KOPT-K1 (cell line): ENCODE results near the gene ERG.

ENCODE experiments used
- H3K27ac ChIP-seq: fragments of 200-600 bp; sonication (generic); 2 replicates; pipeline ENCODE4 v1.5.1; 2016; ENCODE audit warnings: antibody characterized with exemption, mild to moderate bottlenecking, low read depth, low read length; ENCODE audit not compliant: poor library complexity, severe bottlenecking
- H3K36me3 ChIP-seq: fragments of 200-600 bp; sonication (generic); 2 replicates; pipeline ENCODE4 v1.5.1; 2017; ENCODE audit warnings: antibody characterized with exemption, mild to moderate bottlenecking, low read length, moderate library complexity; ENCODE audit not compliant: insufficient read depth
- H3K9me3 ChIP-seq: fragments of 200-600 bp; sonication (generic); 2 replicates; pipeline ENCODE4 v1.5.1; 2017; ENCODE audit warnings: antibody characterized with exemption, low read length, mild to moderate bottlenecking; ENCODE audit not compliant: insufficient read depth, poor library complexity, severe bottlenecking

Gene ERG

GRCh38 chr21:38417726-38418125, 80.6 kb downstream of the ERG start:
- no peak overlapping the region for H3K27ac ChIP-seq
- H3K9me3 ChIP-seq: no peaks in the 10 kb centered on the region
- H3K36me3 ChIP-seq: peaks cover 67% of the 10 kb centered on the region

GRCh38 chr21:38416791-38417190, 81.5 kb downstream of the ERG start:
- H3K27ac ChIP-seq: no peak overlapping the region
- H3K9me3 ChIP-seq: no peaks in the 10 kb centered on the region
- H3K36me3 ChIP-seq: peaks cover 58% of the 10 kb centered on the region

GRCh38 chr21:38413958-38414548, 84.2 kb downstream of the ERG start:
- H3K9me3 ChIP-seq: no peaks in the 10 kb centered on the region
- H3K36me3 ChIP-seq: peaks cover 42% of the 10 kb centered on the region
- no peak overlapping the region for H3K27ac ChIP-seq

- Histone ChIP-seq H3K36me3 (peaks cover 17% of the 10 kb centered on the region; the same call in 1 of the 2 replicates), H3K27ac (no peak overlapping the region), H3K9me3 (no peaks in the 10 kb centered on the region)
Observed at GRCh38 chr21:38410466-38410865, 87.8 kb downstream of the ERG start.

- no peaks in the 10 kb centered on the region for H3K9me3 ChIP-seq
- H3K27ac ChIP-seq: no peak overlapping the region
- H3K36me3 ChIP-seq: peaks cover 12% of the 10 kb centered on the region; the same call in 1 of the 2 replicates
Observed at GRCh38 chr21:38409907-38410306, 88.4 kb downstream of the ERG start.

- Histone ChIP-seq H3K27ac (no peak overlapping the region), H3K36me3 (peaks cover 45% of the 10 kb centered on the region), H3K9me3 (no peaks in the 10 kb centered on the region)
Observed at GRCh38 chr21:38404177-38404576, 94.1 kb downstream of the ERG start.

GRCh38 chr21:38402795-38403194, 95.5 kb downstream of the ERG start:
- Histone ChIP-seq H3K9me3 (no peaks in the 10 kb centered on the region), H3K27ac (no peak overlapping the region), H3K36me3 (peaks cover 57% of the 10 kb centered on the region)

- Histone ChIP-seq H3K36me3 (peaks cover 60% of the 10 kb centered on the region), H3K9me3 (no peaks in the 10 kb centered on the region), H3K27ac (no peak overlapping the region)
Observed at GRCh38 chr21:38402291-38402690, 96.0 kb downstream of the ERG start.

- H3K27ac ChIP-seq: no peak overlapping the region
- H3K36me3 ChIP-seq: peaks cover 60% of the 10 kb centered on the region
- no peaks in the 10 kb centered on the region for H3K9me3 ChIP-seq
Observed at GRCh38 chr21:38401191-38401926, 96.9 kb downstream of the ERG start.

GRCh38 chr21:38400195-38400919, 97.9 kb downstream of the ERG start:
- Histone ChIP-seq H3K27ac (peak overlapping the region; percentile 9), H3K36me3 (peaks cover 61% of the 10 kb centered on the region), H3K9me3 (no peaks in the 10 kb centered on the region)

GRCh38 chr21:38399103-38399502, 99.2 kb downstream of the ERG start:
- Histone ChIP-seq H3K27ac (peak overlapping the region; percentile 11), H3K9me3 (no peaks in the 10 kb centered on the region), H3K36me3 (peaks cover 69% of the 10 kb centered on the region)

GRCh38 chr21:38396325-38396724, 102.0 kb downstream of the ERG start:
- Histone ChIP-seq H3K9me3 (no peaks in the 10 kb centered on the region), H3K27ac (no peak overlapping the region), H3K36me3 (peaks cover 55% of the 10 kb centered on the region)

- Histone ChIP-seq H3K36me3 (peaks cover 55% of the 10 kb centered on the region), H3K9me3 (no peaks in the 10 kb centered on the region), H3K27ac (no peak overlapping the region)
Observed at GRCh38 chr21:38395581-38395980, 102.7 kb downstream of the ERG start.

- H3K36me3 ChIP-seq: peaks cover 27% of the 10 kb centered on the region
- no peaks in the 10 kb centered on the region for H3K9me3 ChIP-seq
- no peak overlapping the region for H3K27ac ChIP-seq
Observed at GRCh38 chr21:38392661-38393060, 105.6 kb downstream of the ERG start.

- peak overlapping the region; percentile 97 for H3K27ac ChIP-seq
Observed at GRCh38 chr21:38389896-38390295, 108.4 kb downstream of the ERG start.

More at GRCh38 chr21:38389896-38390295, 108.4 kb downstream of the ERG start:
- no peaks in the 10 kb centered on the region for H3K9me3 ChIP-seq
- peaks cover 20% of the 10 kb centered on the region for H3K36me3 ChIP-seq
